BLaER1 treated with 17β-estradiol and CSF1 and Interleukin-3, amounts not matched to agents 10 nM and 100 nM (cell line): ENCODE measurements around the gene USP17L24.
"Not testable (repeated sequence)": the region's sequence is repeated elsewhere in the genome, so short reads cannot be mapped to it uniquely, and the experiment has no call there.

Experiments used
- H3K27ac ChIP-seq, 11 experiments: shearing (Covaris generic); formaldehyde crosslinking; 2 replicates each; pipeline ENCODE4 v1.8.1; 2022
- H3K27me3 ChIP-seq, 11 experiments: shearing (Covaris generic); formaldehyde crosslinking; 2 replicates each; pipeline ENCODE4 v1.8.1; 2022
- H3K36me3 ChIP-seq, 11 experiments: shearing (Covaris generic); formaldehyde crosslinking; 2 replicates each; pipeline ENCODE4 v1.8.1; 2022
- H3K4me1 ChIP-seq, 10 experiments: shearing (Covaris generic); formaldehyde crosslinking; 2 replicates each; pipeline ENCODE4 v1.8.1; 2022
- H3K4me2 ChIP-seq, 11 experiments: shearing (Covaris generic); formaldehyde crosslinking; 2 replicates each; pipeline ENCODE4 v1.8.1; 2022
- H3K4me3 ChIP-seq, 10 experiments: shearing (Covaris generic); formaldehyde crosslinking; 2 replicates each; pipeline ENCODE4 v1.8.1; 2022
- H3K9ac ChIP-seq, 11 experiments: shearing (Covaris generic); formaldehyde crosslinking; 2 replicates each; pipeline ENCODE4 v1.8.1; 2022
- H3K9me3 ChIP-seq, 11 experiments: shearing (Covaris generic); formaldehyde crosslinking; replicated peaks in 1 of 11; 2 replicates each; pipeline ENCODE4 v1.8.1; 2022
- H4K20me1 ChIP-seq, 11 experiments: shearing (Covaris generic); formaldehyde crosslinking; 2 replicates each; pipeline ENCODE4 v1.8.1; 2022

The USP17L24 gene

GRCh38 chr4:9324865-9325264, at the start of gene USP17L24:
Gene USP17L24, plus strand, starts transcription at chr4:9325165. Its CDS starts 0 bp downstream, at chr4:9325165.
- H3K36me3 ChIP-seq, H3K27ac ChIP-seq, H3K9me3 ChIP-seq, H3K4me1 ChIP-seq, H3K4me3 ChIP-seq, H4K20me1 ChIP-seq, H3K4me2 ChIP-seq, H3K9ac ChIP-seq, H3K27me3 ChIP-seq: not testable (repeated sequence)

DNA sequence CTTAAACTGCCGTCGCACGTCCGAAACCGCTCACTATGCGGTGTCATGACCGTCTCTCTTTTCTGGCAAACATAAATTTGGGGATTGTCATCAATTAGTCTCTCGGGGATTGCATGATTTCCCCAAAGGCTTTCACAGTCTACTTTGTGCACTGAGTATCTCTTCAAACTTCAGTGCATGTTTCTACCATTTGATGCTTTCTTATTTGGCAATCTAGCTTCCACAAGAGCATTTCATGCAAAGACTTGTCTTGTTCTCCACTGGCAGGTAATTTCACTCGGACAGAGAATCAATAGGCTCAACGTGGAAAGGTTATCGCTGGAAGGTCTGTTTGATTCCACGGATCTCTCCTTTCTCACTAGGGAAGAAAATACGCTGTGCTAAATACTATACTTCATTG, 774 bp upstream of the USP17L24 start:
- H3K4me2 ChIP-seq, H3K9me3 ChIP-seq, H3K9ac ChIP-seq, H3K4me1 ChIP-seq, H3K27ac ChIP-seq, H3K4me3 ChIP-seq, H4K20me1 ChIP-seq, H3K27me3 ChIP-seq, H3K36me3 ChIP-seq: not testable (repeated sequence)

- H3K27ac ChIP-seq, H3K27me3 ChIP-seq, H4K20me1 ChIP-seq, H3K4me3 ChIP-seq, H3K4me2 ChIP-seq, H3K9ac ChIP-seq, H3K36me3 ChIP-seq, H3K4me1 ChIP-seq, H3K9me3 ChIP-seq: not testable (repeated sequence)
Observed at GRCh38 chr4:9329611-9330010, 4.6 kb downstream of the USP17L24 start, which contains the start of gene USP17L25. Gene USP17L25, plus strand, starts transcription at chr4:9329911. Its CDS starts 0 bp downstream, at chr4:9329911.

DNA sequence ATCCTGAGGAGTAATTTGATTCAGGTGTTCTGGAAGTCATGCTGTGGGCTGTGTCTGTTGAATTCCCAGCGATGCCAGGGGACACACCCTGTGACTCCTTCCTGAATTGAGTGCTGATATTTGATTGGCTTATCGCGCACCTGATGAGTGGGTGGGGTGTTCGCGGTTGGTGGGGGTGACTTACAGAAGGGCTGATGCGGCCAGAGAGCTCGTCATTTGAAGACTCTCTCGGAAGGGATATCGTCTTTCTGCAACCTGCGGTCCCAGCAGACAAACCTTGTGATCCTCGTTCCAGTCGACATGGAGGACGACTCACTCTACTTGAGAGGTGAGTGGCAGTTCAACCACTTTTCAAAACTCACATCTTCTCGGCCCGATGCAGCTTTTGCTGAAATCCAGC, 9.4 kb downstream of the USP17L24 start, which contains the start of gene USP17L26:
Gene USP17L26, plus strand, starts transcription at position 301 of the 400 bp plus-strand sequence. Its CDS starts 0 bp downstream, at position 301.
- not testable (repeated sequence) for H3K4me1 ChIP-seq

GRCh38 chr4:9339103-9339502, 14.1 kb downstream of the USP17L24 start, which contains the start of gene USP17L5:
Gene USP17L5, plus strand, starts transcription at chr4:9339403. Its CDS starts 0 bp downstream, at chr4:9339403.
- H3K9me3 ChIP-seq, H3K27ac ChIP-seq, H4K20me1 ChIP-seq, H3K4me1 ChIP-seq, H3K27me3 ChIP-seq, H3K4me2 ChIP-seq, H3K4me3 ChIP-seq, H3K9ac ChIP-seq, H3K36me3 ChIP-seq: not testable (repeated sequence)

More for the DNA sequence above, 9.4 kb downstream of the USP17L24 start, which contains the start of gene USP17L26:
- not testable (repeated sequence) for H4K20me1 ChIP-seq, H3K9ac ChIP-seq, H3K27ac ChIP-seq, H3K9me3 ChIP-seq, H3K27me3 ChIP-seq, H3K36me3 ChIP-seq, H3K4me2 ChIP-seq, H3K4me3 ChIP-seq

DNA sequence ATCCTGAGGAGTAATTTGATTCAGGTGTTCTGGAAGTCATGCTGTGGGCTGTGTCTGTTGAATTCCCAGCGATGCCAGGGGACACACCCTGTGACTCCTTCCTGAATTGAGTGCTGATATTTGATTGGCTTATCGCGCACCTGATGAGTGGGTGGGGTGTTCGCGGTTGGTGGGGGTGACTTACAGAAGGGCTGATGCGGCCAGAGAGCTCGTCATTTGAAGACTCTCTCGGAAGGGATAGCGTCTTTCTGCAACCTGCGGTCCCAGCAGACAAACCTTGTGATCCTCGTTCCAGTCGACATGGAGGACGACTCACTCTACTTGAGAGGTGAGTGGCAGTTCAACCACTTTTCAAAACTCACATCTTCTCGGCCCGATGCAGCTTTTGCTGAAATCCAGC, 18.9 kb downstream of the USP17L24 start, which contains the start of gene USP17L27:
Gene USP17L27, plus strand, starts transcription at position 301 of the 400 bp plus-strand sequence. Its CDS starts 0 bp downstream, at position 301.
- H3K4me1 ChIP-seq, H3K4me3 ChIP-seq, H3K9ac ChIP-seq, H3K9me3 ChIP-seq, H4K20me1 ChIP-seq, H3K4me2 ChIP-seq, H3K27me3 ChIP-seq, H3K27ac ChIP-seq, H3K36me3 ChIP-seq: not testable (repeated sequence)

DNA sequence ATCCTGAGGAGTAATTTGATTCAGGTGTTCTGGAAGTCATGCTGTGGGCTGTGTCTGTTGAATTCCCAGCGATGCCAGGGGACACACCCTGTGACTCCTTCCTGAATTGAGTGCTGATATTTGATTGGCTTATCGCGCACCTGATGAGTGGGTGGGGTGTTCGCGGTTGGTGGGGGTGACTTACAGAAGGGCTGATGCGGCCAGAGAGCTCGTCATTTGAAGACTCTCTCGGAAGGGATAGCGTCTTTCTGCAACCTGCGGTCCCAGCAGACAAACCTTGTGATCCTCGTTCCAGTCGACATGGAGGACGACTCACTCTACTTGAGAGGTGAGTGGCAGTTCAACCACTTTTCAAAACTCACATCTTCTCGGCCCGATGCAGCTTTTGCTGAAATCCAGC, 23.6 kb downstream of the USP17L24 start, which contains the start of gene USP17L28:
Gene USP17L28, plus strand, starts transcription at position 301 of the 400 bp plus-strand sequence. Its CDS starts 0 bp downstream, at position 301.
- H3K9ac ChIP-seq, H3K27me3 ChIP-seq, H3K4me3 ChIP-seq, H3K27ac ChIP-seq, H4K20me1 ChIP-seq, H3K36me3 ChIP-seq, H3K9me3 ChIP-seq, H3K4me1 ChIP-seq, H3K4me2 ChIP-seq: not testable (repeated sequence)

GRCh38 chr4:9350866-9351265, 25.9 kb downstream of the USP17L24 start:
- not testable (repeated sequence) for H3K27ac ChIP-seq, H3K4me2 ChIP-seq, H3K9me3 ChIP-seq, H3K4me1 ChIP-seq, H4K20me1 ChIP-seq, H3K4me3 ChIP-seq, H3K9ac ChIP-seq, H3K36me3 ChIP-seq, H3K27me3 ChIP-seq

- not testable (repeated sequence) for H3K9ac ChIP-seq, H4K20me1 ChIP-seq, H3K4me1 ChIP-seq, H3K4me3 ChIP-seq, H3K27me3 ChIP-seq, H3K4me2 ChIP-seq, H3K9me3 ChIP-seq, H3K27ac ChIP-seq, H3K36me3 ChIP-seq
Observed at GRCh38 chr4:9353338-9353737, 28.4 kb downstream of the USP17L24 start, which contains the start of gene USP17L29. Gene USP17L29, plus strand, starts transcription at chr4:9353638. Its CDS starts 0 bp downstream, at chr4:9353638.

GRCh38 chr4:9362829-9363228, 37.9 kb downstream of the USP17L24 start, which contains the start of gene USP17L30:
Gene USP17L30, plus strand, starts transcription at chr4:9363129. Its CDS starts 0 bp downstream, at chr4:9363129.
- not testable (repeated sequence) for H3K9me3 ChIP-seq, H3K9ac ChIP-seq, H3K4me3 ChIP-seq, H3K27ac ChIP-seq, H3K4me2 ChIP-seq, H4K20me1 ChIP-seq, H3K27me3 ChIP-seq, H3K4me1 ChIP-seq, H3K36me3 ChIP-seq
